HUES48 (cell line): ENCODE data around the gene TFAP2C.

Source experiments
- H3K27ac ChIP-seq: one replicate; pipeline ENCODE4 v1.7.0; 2013; ENCODE audit warnings: low read depth, low read length, inconsistent platforms
- H3K27me3 ChIP-seq: 2 replicates; pipeline ENCODE4 v1.6.1; 2013; ENCODE audit warnings: mild to moderate bottlenecking, low read length; ENCODE audit not compliant: control insufficient read depth, insufficient read depth
- H3K36me3 ChIP-seq: 2 replicates; pipeline ENCODE4 v1.6.1; 2013; ENCODE audit warnings: low read length; ENCODE audit not compliant: control insufficient read depth, insufficient read depth
- H3K4me1 ChIP-seq: 2 replicates; pipeline ENCODE4 v1.6.1; 2013; ENCODE audit warnings: mild to moderate bottlenecking, low read length; ENCODE audit not compliant: control insufficient read depth, insufficient read depth
- H3K4me3 ChIP-seq: 2 replicates; pipeline ENCODE4 v1.5.1; 2013; ENCODE audit warnings: mild to moderate bottlenecking, low read depth, low read length
- H3K9ac ChIP-seq: 2 replicates; pipeline ENCODE4 v1.6.1; 2013; ENCODE audit warnings: mild to moderate bottlenecking, low read depth, low read length, moderate library complexity
- H3K9me3 ChIP-seq: 2 replicates; pipeline ENCODE4 v1.6.1; 2013; ENCODE audit warnings: low read length; ENCODE audit not compliant: control insufficient read depth, insufficient read depth

TFAP2C gene

GRCh38 chr20:56595746-56596475 is 33.2 kb upstream of the TFAP2C start:
- no peak overlapping the region for H3K4me3 ChIP-seq
- H3K4me1 ChIP-seq, result peaks cover 9% of the 10 kb centered on the region; the same call in 1 of the 2 replicates
- no peak overlapping the region for H3K9ac ChIP-seq
- H3K9me3 ChIP-seq, result no peaks in the 10 kb centered on the region
- H3K27ac ChIP-seq, result peak overlapping the region; percentile 57
- no peaks in the 10 kb centered on the region for H3K36me3 ChIP-seq
- no peaks in the 10 kb centered on the region for H3K27me3 ChIP-seq

GRCh38 chr20:56601166-56601565 is 27.9 kb upstream of the TFAP2C start:
- no peak overlapping the region for H3K9ac ChIP-seq
- no peaks in the 10 kb centered on the region for H3K9me3 ChIP-seq
- no peak overlapping the region for H3K27ac ChIP-seq
- no peaks in the 10 kb centered on the region for H3K36me3 ChIP-seq
- H3K4me1 ChIP-seq, result no peaks in the 10 kb centered on the region
- H3K4me3 ChIP-seq, result no peak overlapping the region
- H3K27me3 ChIP-seq, result no peaks in the 10 kb centered on the region

DNA sequence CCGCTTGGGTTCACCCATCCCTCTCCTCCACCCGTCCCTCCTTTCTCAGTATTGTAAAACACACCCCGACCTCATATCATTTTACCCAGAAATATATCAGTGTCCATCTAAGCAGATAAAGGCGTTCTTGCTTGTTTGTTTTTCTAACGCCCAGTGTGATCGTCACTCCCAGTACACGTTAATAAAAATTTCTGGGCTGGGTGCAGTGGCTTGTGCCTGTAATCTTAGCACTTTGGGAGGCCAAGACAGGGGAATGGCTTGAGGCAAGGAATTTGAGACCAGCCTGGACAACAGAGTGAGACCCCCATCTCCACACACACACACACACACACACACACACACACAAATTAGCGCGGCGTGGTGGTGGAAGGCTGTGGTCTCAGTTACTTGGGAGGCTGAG is 24.4 kb upstream of the TFAP2C start:
- H3K27ac ChIP-seq, result no peak overlapping the region
- H3K4me3 ChIP-seq, result no peak overlapping the region
- no peaks in the 10 kb centered on the region for H3K27me3 ChIP-seq
- H3K9ac ChIP-seq, result no peak overlapping the region
- no peaks in the 10 kb centered on the region for H3K9me3 ChIP-seq
- peaks cover 3% of the 10 kb centered on the region; the same call in 1 of the 2 replicates for H3K4me1 ChIP-seq
- no peaks in the 10 kb centered on the region for H3K36me3 ChIP-seq

- Histone ChIP-seq H3K9me3 (no peaks in the 10 kb centered on the region), H3K27ac (no peak overlapping the region), H3K36me3 (no peaks in the 10 kb centered on the region), H3K9ac (no peak overlapping the region), H3K4me1 (peaks cover 3% of the 10 kb centered on the region; the same call in 1 of the 2 replicates), H3K4me3 (no peak overlapping the region), H3K27me3 (no peaks in the 10 kb centered on the region)
Measured at GRCh38 chr20:56605261-56605996, 23.7 kb upstream of the TFAP2C start.

GRCh38 chr20:56606174-56606945 is 22.7 kb upstream of the TFAP2C start:
- no peak overlapping the region for H3K4me3 ChIP-seq
- H3K27me3 ChIP-seq, result no peaks in the 10 kb centered on the region

GRCh38 chr20:56607061-56607704 is 21.9 kb upstream of the TFAP2C start:
- Histone ChIP-seq H3K9ac (no peak overlapping the region), H3K4me1 (peaks cover 3% of the 10 kb centered on the region; the same call in 1 of the 2 replicates), H3K4me3 (no peak overlapping the region), H3K9me3 (no peaks in the 10 kb centered on the region), H3K27me3 (no peaks in the 10 kb centered on the region), H3K27ac (no peak overlapping the region), H3K36me3 (no peaks in the 10 kb centered on the region)

More at GRCh38 chr20:56606174-56606945, 22.7 kb upstream of the TFAP2C start:
- Histone ChIP-seq H3K27ac (no peak overlapping the region), H3K9ac (no peak overlapping the region), H3K4me1 (peaks cover 3% of the 10 kb centered on the region; the same call in 1 of the 2 replicates), H3K36me3 (no peaks in the 10 kb centered on the region), H3K9me3 (no peaks in the 10 kb centered on the region)

DNA sequence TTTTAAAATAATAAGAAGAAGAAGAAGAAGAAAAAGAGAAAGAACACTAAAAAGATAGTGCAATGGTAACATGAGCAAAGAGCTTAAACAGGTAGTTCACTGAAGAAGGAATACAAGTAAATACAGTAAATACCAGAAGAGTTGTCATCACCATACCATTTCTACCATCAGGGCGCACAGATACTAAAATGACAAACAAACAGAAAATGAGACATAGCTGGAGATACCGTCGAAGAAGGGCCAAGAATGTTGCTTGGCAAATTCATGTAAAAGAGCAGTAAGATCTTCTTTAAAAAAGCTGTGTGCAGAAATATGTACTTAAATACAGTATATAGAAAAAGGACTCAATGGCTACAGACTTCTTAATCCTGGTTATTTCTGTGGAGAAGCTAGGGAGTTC is 20.7 kb upstream of the TFAP2C start:
- Histone ChIP-seq H3K27ac (no peak overlapping the region), H3K27me3 (no peaks in the 10 kb centered on the region), H3K4me1 (peaks cover 3% of the 10 kb centered on the region; the same call in 1 of the 2 replicates), H3K4me3 (no peak overlapping the region), H3K9ac (no peak overlapping the region), H3K36me3 (no peaks in the 10 kb centered on the region), H3K9me3 (no peaks in the 10 kb centered on the region)

- Histone ChIP-seq H3K36me3 (no peaks in the 10 kb centered on the region), H3K27ac (no peak overlapping the region), H3K9ac (no peak overlapping the region), H3K9me3 (no peaks in the 10 kb centered on the region), H3K4me3 (no peak overlapping the region), H3K27me3 (no peaks in the 10 kb centered on the region), H3K4me1 (peaks cover 3% of the 10 kb centered on the region; the same call in 1 of the 2 replicates)
Measured at GRCh38 chr20:56609321-56609720, 19.8 kb upstream of the TFAP2C start.

GRCh38 chr20:56610098-56610497 is 19.0 kb upstream of the TFAP2C start:
- H3K9me3 ChIP-seq, result no peaks in the 10 kb centered on the region
- no peaks in the 10 kb centered on the region for H3K36me3 ChIP-seq
- H3K4me1 ChIP-seq, result peaks cover 3% of the 10 kb centered on the region; the same call in 1 of the 2 replicates
- no peak overlapping the region for H3K27ac ChIP-seq
- no peak overlapping the region for H3K9ac ChIP-seq
- H3K4me3 ChIP-seq, result no peak overlapping the region
- no peaks in the 10 kb centered on the region for H3K27me3 ChIP-seq

DNA sequence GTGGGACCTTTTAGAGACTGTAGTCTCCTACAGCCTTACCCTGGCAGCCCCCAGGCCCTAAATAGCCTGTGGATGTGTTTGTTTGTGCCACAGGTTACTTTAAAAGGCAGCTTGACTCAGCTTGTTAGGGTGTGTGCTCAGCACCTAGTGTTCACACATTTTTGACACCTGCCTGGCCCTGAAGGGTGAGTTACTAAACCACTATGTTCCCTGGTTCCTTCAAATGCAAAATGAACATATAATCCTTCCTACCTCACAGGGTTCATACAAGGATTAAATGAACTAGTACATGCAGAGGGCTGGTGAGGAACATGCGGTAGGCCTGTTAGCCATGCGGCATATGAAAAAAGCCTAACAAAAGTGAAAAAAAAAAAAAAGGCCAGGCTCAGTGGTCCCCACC is 14.9 kb upstream of the TFAP2C start:
- Histone ChIP-seq H3K27me3 (no peaks in the 10 kb centered on the region), H3K27ac (no peak overlapping the region), H3K9me3 (no peaks in the 10 kb centered on the region), H3K36me3 (no peaks in the 10 kb centered on the region), H3K9ac (no peak overlapping the region), H3K4me3 (no peak overlapping the region), H3K4me1 (peaks cover 3% of the 10 kb centered on the region; the same call in 1 of the 2 replicates)
